ENCODE results near the gene PRC1.

The PRC1 gene

GRCh38 chr15:90941038-90941437 is 53.3 kb downstream of the PRC1 start:
- Histone ChIP-seq H2AFZ (ENCODE audit: low read depth, low read length) (no peak overlapping the region), H3K27ac (ENCODE audit: low read length) (no peak overlapping the region), H3K79me2 (ENCODE audit: low read length) (peaks cover 3% of the 10 kb centered on the region), H3K4me2 (ENCODE audit: low read length) (no peak overlapping the region), H3K27me3 (ENCODE audit: low read depth, low read length) (no peaks in the 10 kb centered on the region), H3K9me3 (ENCODE audit: insufficient read depth, low read length) (no peaks in the 10 kb centered on the region), H3K4me1 (ENCODE audit: low read length) (peaks cover 3% of the 10 kb centered on the region), H3K9ac (ENCODE audit: low read length) (no peak overlapping the region), H3K4me3 (ENCODE audit: low read length) (no peak overlapping the region), H4K20me1 (ENCODE audit: insufficient read depth, low read length) (peaks cover 3% of the 10 kb centered on the region; the same call in 1 of the 2 replicates), H3K36me3 (replicated peaks; ENCODE audit: low read depth, low read length) (peaks cover 51% of the 10 kb centered on the region)
- TF ChIP-seq CTCF (IDR thresholded peaks at IDR 0.05; ENCODE audit: low read depth, low read length) (no peak), EZH2phosphoT487 (IDR thresholded peaks at IDR 0.05; ENCODE audit: low read depth) (no peak)

DNA sequence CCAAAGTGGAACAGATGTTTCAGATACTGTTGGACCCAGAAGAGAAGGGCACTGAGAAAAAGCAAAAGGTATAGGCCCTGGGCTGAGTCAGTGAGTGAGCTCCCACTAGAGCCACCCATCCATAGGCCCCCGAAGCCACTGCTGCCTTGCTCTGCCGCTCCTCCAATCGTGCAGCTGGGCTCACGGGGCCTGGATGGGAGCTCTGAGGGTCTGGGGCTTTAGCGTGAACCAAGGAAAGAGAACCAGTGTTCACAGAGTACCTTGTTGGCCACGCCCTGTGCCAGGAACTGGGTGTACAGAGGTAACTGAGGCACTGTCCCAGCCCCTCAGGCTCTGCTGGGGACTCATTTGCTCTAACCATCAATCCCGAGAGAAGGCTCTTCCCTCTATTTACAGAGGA is 54.6 kb downstream of the PRC1 start:
- no peak overlapping the region for H3K4me3 ChIP-seq (ENCODE audit: low read length)
- H3K79me2 ChIP-seq (ENCODE audit: low read length): peaks cover 12% of the 10 kb centered on the region
- peaks cover 3% of the 10 kb centered on the region; the same call in 1 of the 2 replicates for H4K20me1 ChIP-seq (ENCODE audit: insufficient read depth, low read length)
- TF ChIP-seq EZH2phosphoT487 (IDR thresholded peaks at IDR 0.05; ENCODE audit: low read depth) (no peak), CTCF (IDR thresholded peaks at IDR 0.05; ENCODE audit: low read depth, low read length) (no peak)
- no peaks in the 10 kb centered on the region for H3K27me3 ChIP-seq (ENCODE audit: low read depth, low read length)
- H3K9ac ChIP-seq (ENCODE audit: low read length): no peak overlapping the region
- peaks cover 46% of the 10 kb centered on the region for H3K36me3 ChIP-seq (replicated peaks; ENCODE audit: low read depth, low read length)
- H3K4me1 ChIP-seq (ENCODE audit: low read length): peaks cover 8% of the 10 kb centered on the region
- H2AFZ ChIP-seq (ENCODE audit: low read depth, low read length): no peak overlapping the region
- no peaks in the 10 kb centered on the region for H3K9me3 ChIP-seq (ENCODE audit: insufficient read depth, low read length)
- H3K27ac ChIP-seq (ENCODE audit: low read length): no peak overlapping the region
- no peak overlapping the region for H3K4me2 ChIP-seq (ENCODE audit: low read length)

DNA sequence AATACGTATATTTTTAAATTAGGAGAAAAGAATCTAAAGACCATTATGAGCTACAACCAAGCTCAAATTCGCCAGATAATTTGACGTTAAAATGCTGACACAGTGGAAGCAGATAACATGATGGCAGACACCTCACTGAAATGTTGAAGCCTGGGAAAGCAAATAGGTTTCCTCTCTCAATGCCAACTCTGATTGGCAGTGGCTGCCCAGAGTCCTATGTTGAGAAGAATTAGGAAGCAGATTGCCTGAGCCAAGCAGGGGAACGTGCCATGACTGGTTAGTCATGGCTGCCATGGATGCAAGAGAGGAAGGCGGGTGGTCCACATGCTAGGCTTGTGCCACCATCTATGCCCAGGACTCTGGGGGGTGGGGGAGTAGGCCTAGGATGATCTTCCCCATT is 56.1 kb downstream of the PRC1 start:
- Histone ChIP-seq H3K27me3 (ENCODE audit: low read depth, low read length) (no peaks in the 10 kb centered on the region), H3K9me3 (ENCODE audit: insufficient read depth, low read length) (no peaks in the 10 kb centered on the region), H3K79me2 (ENCODE audit: low read length) (peaks cover 12% of the 10 kb centered on the region), H3K4me1 (ENCODE audit: low read length) (peaks cover 17% of the 10 kb centered on the region), H2AFZ (ENCODE audit: low read depth, low read length) (no peak overlapping the region), H3K4me3 (ENCODE audit: low read length) (no peak overlapping the region), H3K9ac (ENCODE audit: low read length) (no peak overlapping the region), H3K36me3 (replicated peaks; ENCODE audit: low read depth, low read length) (peaks cover 38% of the 10 kb centered on the region), H3K4me2 (ENCODE audit: low read length) (no peak overlapping the region), H4K20me1 (ENCODE audit: insufficient read depth, low read length) (peaks cover 3% of the 10 kb centered on the region; the same call in 1 of the 2 replicates), H3K27ac (ENCODE audit: low read length) (no peak overlapping the region)
- no peak for TF ChIP-seq EZH2phosphoT487 (IDR thresholded peaks at IDR 0.05; ENCODE audit: low read depth)
- no peak for TF ChIP-seq CTCF (IDR thresholded peaks at IDR 0.05; ENCODE audit: low read depth, low read length)

GRCh38 chr15:90936823-90937222 is 57.5 kb downstream of the PRC1 start:
- TF ChIP-seq EZH2phosphoT487 (IDR thresholded peaks at IDR 0.05; ENCODE audit: low read depth): no peak
- TF ChIP-seq CTCF (IDR thresholded peaks at IDR 0.05; ENCODE audit: low read depth, low read length): no peak
- Histone ChIP-seq H3K4me2 (ENCODE audit: low read length) (no peak overlapping the region), H3K4me3 (ENCODE audit: low read length) (no peak overlapping the region), H3K27ac (ENCODE audit: low read length) (no peak overlapping the region), H3K79me2 (ENCODE audit: low read length) (peaks cover 12% of the 10 kb centered on the region), H3K36me3 (replicated peaks; ENCODE audit: low read depth, low read length) (peaks cover 28% of the 10 kb centered on the region), H4K20me1 (ENCODE audit: insufficient read depth, low read length) (peaks cover 3% of the 10 kb centered on the region; the same call in 1 of the 2 replicates), H3K9me3 (ENCODE audit: insufficient read depth, low read length) (no peaks in the 10 kb centered on the region), H2AFZ (ENCODE audit: low read depth, low read length) (no peak overlapping the region), H3K9ac (ENCODE audit: low read length) (no peak overlapping the region), H3K4me1 (ENCODE audit: low read length) (peaks cover 23% of the 10 kb centered on the region), H3K27me3 (ENCODE audit: low read depth, low read length) (no peaks in the 10 kb centered on the region)
